ENCODE measurements around the gene KRT72.
"Not testable (repeated sequence)": the region's sequence is repeated elsewhere in the genome, so short reads cannot be mapped to it uniquely, and the experiment has no call there.

The KRT72 gene

DNA sequence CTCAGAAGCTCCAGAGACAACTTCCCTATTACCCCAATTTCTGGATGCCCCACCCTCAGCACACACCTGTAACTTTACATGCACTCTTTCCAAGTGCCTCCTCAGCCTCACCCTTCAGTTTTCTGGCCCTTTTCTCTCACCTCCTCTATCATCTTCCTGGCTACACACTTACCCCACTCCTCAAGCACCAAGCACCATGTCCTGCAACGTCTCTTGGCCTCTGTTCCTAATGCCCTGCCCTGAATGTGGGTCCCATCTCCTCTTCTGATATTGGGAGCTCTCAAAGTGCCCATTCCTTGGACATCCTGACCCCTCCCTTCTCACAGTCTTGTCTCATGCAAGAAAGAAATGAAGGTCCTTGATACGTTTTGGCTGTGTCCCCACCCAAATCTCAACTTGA is 1.2 kb downstream of the KRT72 start:
- DNase-seq = no peak
- Histone ChIP-seq H3K79me1 (ENCODE audit: low read length) (no peaks in the 10 kb centered on the region), H3K4me1 (ENCODE audit: control insufficient read depth, low read depth, low read length) (no peaks in the 10 kb centered on the region), H3K56ac (ENCODE audit: low read length) (no peak overlapping the region), H3K27ac (ENCODE audit: low read depth, low read length) (no peak overlapping the region), H2BK15ac (replicated peaks; ENCODE audit: low read depth) (no peak overlapping the region), H3K36me3 (ENCODE audit: control insufficient read depth, insufficient read depth, low read length) (no peaks in the 10 kb centered on the region), H2BK5ac (ENCODE audit: low read length) (no peak overlapping the region), H3K4me2 (ENCODE audit: low read length) (no peak overlapping the region), H2AK5ac (ENCODE audit: low read length) (no peak overlapping the region), H3K4me3 (ENCODE audit: low read length) (no peak overlapping the region), H3K4ac (ENCODE audit: low read depth, low read length) (no peak overlapping the region), H4K5ac (ENCODE audit: low read length) (no peak overlapping the region), H3K79me2 (ENCODE audit: control insufficient read depth, insufficient read depth, low read length) (no peaks in the 10 kb centered on the region), H3K27me3 (ENCODE audit: insufficient read depth, low read length, poor library complexity) (no peaks in the 10 kb centered on the region), H3K18ac (ENCODE audit: low read length) (no peak overlapping the region), H3K9ac (ENCODE audit: low read length) (no peak overlapping the region), H2BK120ac (ENCODE audit: low read depth, low read length) (no peak overlapping the region), H3K23ac (ENCODE audit: low read length) (no peak overlapping the region), H4K8ac (ENCODE audit: low read depth, low read length) (no peak overlapping the region)
- WGBS (ENCODE audit: extremely low coverage, insufficient coverage, low lambda C conversion rate) = no CpG with 5 or more reads among the region's 2 CpGs

DNA sequence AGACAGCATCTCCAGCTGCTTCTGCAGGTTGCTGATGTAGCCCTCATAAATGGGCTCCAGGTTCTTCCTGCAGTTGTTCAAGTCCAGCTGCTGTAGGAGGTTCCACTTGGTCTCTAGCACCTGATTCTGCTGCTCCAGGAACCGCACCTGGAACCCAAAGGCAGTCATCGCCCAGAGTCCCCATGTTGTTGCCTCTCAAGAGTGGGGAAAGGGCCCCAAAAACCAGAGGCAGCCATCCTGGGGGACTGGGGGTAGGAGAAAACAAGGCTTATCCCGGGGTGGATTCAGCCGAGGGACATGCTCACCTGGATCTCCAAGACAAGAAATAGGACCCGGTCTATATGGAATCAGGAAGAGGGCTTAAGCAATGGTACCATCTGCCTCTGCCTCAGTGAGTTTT is 2.3 kb downstream of the KRT72 start:
- no peak overlapping the region for H3K27ac ChIP-seq (ENCODE audit: low read depth, low read length)
- H3K4me1 ChIP-seq (ENCODE audit: control insufficient read depth, low read depth, low read length) = no peaks in the 10 kb centered on the region
- no peaks in the 10 kb centered on the region for H3K27me3 ChIP-seq (ENCODE audit: insufficient read depth, low read length, poor library complexity)
- H3K4me3 ChIP-seq (ENCODE audit: low read length) = no peak overlapping the region
- no CpG with 5 or more reads among the region's 5 CpGs for WGBS (ENCODE audit: extremely low coverage, insufficient coverage, low lambda C conversion rate)
- H3K36me3 ChIP-seq (ENCODE audit: control insufficient read depth, insufficient read depth, low read length) = no peaks in the 10 kb centered on the region
- no peak overlapping the region for H3K4ac ChIP-seq (ENCODE audit: low read depth, low read length)
- no peak overlapping the region for H3K18ac ChIP-seq (ENCODE audit: low read length)
- no peak overlapping the region for H2AK5ac ChIP-seq (ENCODE audit: low read length)
- no peak overlapping the region for H3K56ac ChIP-seq (ENCODE audit: low read length)
- no peak overlapping the region for H4K8ac ChIP-seq (ENCODE audit: low read depth, low read length)
- no peak overlapping the region for H2BK120ac ChIP-seq (ENCODE audit: low read depth, low read length)
- no peak overlapping the region for H4K5ac ChIP-seq (ENCODE audit: low read length)
- no peak overlapping the region for H2BK5ac ChIP-seq (ENCODE audit: low read length)
- no peaks in the 10 kb centered on the region for H3K79me1 ChIP-seq (ENCODE audit: low read length)
- no peak overlapping the region for H3K4me2 ChIP-seq (ENCODE audit: low read length)
- H3K79me2 ChIP-seq (ENCODE audit: control insufficient read depth, insufficient read depth, low read length) = no peaks in the 10 kb centered on the region
- DNase-seq = no peak
- no peak overlapping the region for H3K9ac ChIP-seq (ENCODE audit: low read length)
- H2BK15ac ChIP-seq (replicated peaks; ENCODE audit: low read depth) = no peak overlapping the region
- H3K23ac ChIP-seq (ENCODE audit: low read length) = no peak overlapping the region

DNA sequence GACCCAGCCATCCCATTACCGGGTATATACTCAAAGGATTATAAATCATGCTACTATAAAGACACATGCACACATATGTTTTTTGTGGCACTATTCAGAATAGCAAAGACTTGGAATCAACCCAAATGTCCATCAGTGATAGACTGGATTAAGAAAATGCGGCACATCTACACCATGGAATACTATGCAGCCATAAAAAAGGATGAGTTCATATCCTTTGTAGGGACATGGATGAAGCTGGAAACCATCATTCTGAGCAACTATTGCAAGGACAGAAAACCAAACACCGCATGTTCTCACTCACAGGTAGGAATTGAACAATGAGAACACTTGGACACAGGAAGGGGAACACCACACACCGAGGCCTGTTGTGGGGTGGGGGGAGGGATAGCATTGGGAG is 7.0 kb downstream of the KRT72 start:
- H3K79me2 ChIP-seq (ENCODE audit: control insufficient read depth, insufficient read depth, low read length); H2BK120ac ChIP-seq (ENCODE audit: low read depth, low read length); DNase-seq; H4K8ac ChIP-seq (ENCODE audit: low read depth, low read length); H3K18ac ChIP-seq (ENCODE audit: low read length); H3K79me1 ChIP-seq (ENCODE audit: low read length); H3K4me1 ChIP-seq (ENCODE audit: control insufficient read depth, low read depth, low read length); H3K27ac ChIP-seq (ENCODE audit: low read depth, low read length); H2BK15ac ChIP-seq (replicated peaks; ENCODE audit: low read depth); H3K4me2 ChIP-seq (ENCODE audit: low read length); H3K23ac ChIP-seq (ENCODE audit: low read length); H3K56ac ChIP-seq (ENCODE audit: low read length); H3K9ac ChIP-seq (ENCODE audit: low read length); H4K5ac ChIP-seq (ENCODE audit: low read length); H3K4me3 ChIP-seq (ENCODE audit: low read length); H2AK5ac ChIP-seq (ENCODE audit: low read length); H3K36me3 ChIP-seq (ENCODE audit: control insufficient read depth, insufficient read depth, low read length); H3K4ac ChIP-seq (ENCODE audit: low read depth, low read length); H3K27me3 ChIP-seq (ENCODE audit: insufficient read depth, low read length, poor library complexity); H2BK5ac ChIP-seq (ENCODE audit: low read length): not testable (repeated sequence)
- WGBS (ENCODE audit: extremely low coverage, insufficient coverage, low lambda C conversion rate) = no CpG with 5 or more reads among the region's 4 CpGs

DNA sequence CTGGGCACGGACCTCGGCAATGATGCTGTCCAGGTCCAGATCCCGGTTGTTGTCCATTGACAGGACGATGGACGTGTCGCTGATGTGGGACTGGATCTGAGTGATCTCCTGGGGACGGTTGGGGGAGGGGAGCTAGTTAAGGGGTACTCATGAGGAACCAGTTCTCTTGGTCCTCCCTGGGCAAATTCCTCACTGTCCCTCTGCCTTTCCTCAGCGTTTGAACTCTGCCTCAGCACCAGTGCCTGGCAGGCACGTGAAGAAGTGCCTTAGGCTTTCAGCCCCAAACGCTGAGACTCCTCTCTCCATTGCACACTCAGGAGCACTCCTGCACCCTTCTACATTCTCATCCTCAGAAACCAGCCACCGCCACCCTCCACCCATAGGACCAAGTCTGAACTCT is 9.7 kb downstream of the KRT72 start:
- H2BK5ac ChIP-seq (ENCODE audit: low read length) = no peak overlapping the region
- H3K4me2 ChIP-seq (ENCODE audit: low read length) = no peak overlapping the region
- no CpG with 5 or more reads among the region's 11 CpGs for WGBS (ENCODE audit: extremely low coverage, insufficient coverage, low lambda C conversion rate)
- no peak for DNase-seq
- no peak overlapping the region for H3K18ac ChIP-seq (ENCODE audit: low read length)
- no peak overlapping the region for H2BK120ac ChIP-seq (ENCODE audit: low read depth, low read length)
- H3K4me1 ChIP-seq (ENCODE audit: control insufficient read depth, low read depth, low read length) = no peaks in the 10 kb centered on the region
- no peaks in the 10 kb centered on the region for H3K27me3 ChIP-seq (ENCODE audit: insufficient read depth, low read length, poor library complexity)
- H3K79me1 ChIP-seq (ENCODE audit: low read length) = no peaks in the 10 kb centered on the region
- H3K36me3 ChIP-seq (ENCODE audit: control insufficient read depth, insufficient read depth, low read length) = no peaks in the 10 kb centered on the region
- no peak overlapping the region for H3K9ac ChIP-seq (ENCODE audit: low read length)
- no peak overlapping the region for H3K56ac ChIP-seq (ENCODE audit: low read length)
- H3K79me2 ChIP-seq (ENCODE audit: control insufficient read depth, insufficient read depth, low read length) = no peaks in the 10 kb centered on the region
- H3K23ac ChIP-seq (ENCODE audit: low read length) = no peak overlapping the region
- no peak overlapping the region for H3K27ac ChIP-seq (ENCODE audit: low read depth, low read length)
- H3K4me3 ChIP-seq (ENCODE audit: low read length) = no peak overlapping the region
- no peak overlapping the region for H2AK5ac ChIP-seq (ENCODE audit: low read length)
- H4K8ac ChIP-seq (ENCODE audit: low read depth, low read length) = no peak overlapping the region
- H2BK15ac ChIP-seq (replicated peaks; ENCODE audit: low read depth) = no peak overlapping the region
- no peak overlapping the region for H4K5ac ChIP-seq (ENCODE audit: low read length)
- H3K4ac ChIP-seq (ENCODE audit: low read depth, low read length) = no peak overlapping the region

DNA sequence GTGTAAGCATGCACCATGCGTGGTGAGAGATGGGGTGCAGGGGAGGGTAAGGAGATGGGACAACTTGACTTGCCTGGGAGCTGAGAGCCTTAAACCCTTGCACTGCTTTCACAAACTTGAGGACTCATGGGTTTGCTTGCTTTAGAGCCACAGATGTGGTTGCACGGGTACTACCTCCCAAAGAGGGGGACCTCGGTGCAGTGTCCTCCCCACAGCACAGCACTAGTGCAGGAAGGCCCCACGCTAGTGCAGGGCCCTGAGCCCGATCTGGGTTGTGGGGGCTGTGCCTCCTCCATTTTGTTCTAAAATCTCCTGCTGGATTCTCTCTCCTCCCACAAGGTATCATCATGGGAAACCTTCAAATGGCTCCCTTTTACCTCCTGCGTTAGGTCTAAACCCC is 11.2 kb downstream of the KRT72 start:
- Histone ChIP-seq H4K5ac (ENCODE audit: low read length) (no peak overlapping the region), H3K27me3 (ENCODE audit: insufficient read depth, low read length, poor library complexity) (no peaks in the 10 kb centered on the region), H4K8ac (ENCODE audit: low read depth, low read length) (no peak overlapping the region), H2AK5ac (ENCODE audit: low read length) (no peak overlapping the region), H3K4me3 (ENCODE audit: low read length) (no peak overlapping the region), H3K4me1 (ENCODE audit: control insufficient read depth, low read depth, low read length) (no peaks in the 10 kb centered on the region), H2BK15ac (replicated peaks; ENCODE audit: low read depth) (no peak overlapping the region), H3K23ac (ENCODE audit: low read length) (no peak overlapping the region), H3K4me2 (ENCODE audit: low read length) (no peak overlapping the region), H2BK5ac (ENCODE audit: low read length) (no peak overlapping the region), H3K79me1 (ENCODE audit: low read length) (no peaks in the 10 kb centered on the region), H3K36me3 (ENCODE audit: control insufficient read depth, insufficient read depth, low read length) (no peaks in the 10 kb centered on the region), H3K4ac (ENCODE audit: low read depth, low read length) (no peak overlapping the region), H3K27ac (ENCODE audit: low read depth, low read length) (no peak overlapping the region), H3K79me2 (ENCODE audit: control insufficient read depth, insufficient read depth, low read length) (no peaks in the 10 kb centered on the region), H2BK120ac (ENCODE audit: low read depth, low read length) (no peak overlapping the region), H3K9ac (ENCODE audit: low read length) (no peak overlapping the region), H3K18ac (ENCODE audit: low read length) (no peak overlapping the region), H3K56ac (ENCODE audit: low read length) (no peak overlapping the region)
- DNase-seq = no peak
- no CpG with 5 or more reads among the region's 6 CpGs for WGBS (ENCODE audit: extremely low coverage, insufficient coverage, low lambda C conversion rate)

DNA sequence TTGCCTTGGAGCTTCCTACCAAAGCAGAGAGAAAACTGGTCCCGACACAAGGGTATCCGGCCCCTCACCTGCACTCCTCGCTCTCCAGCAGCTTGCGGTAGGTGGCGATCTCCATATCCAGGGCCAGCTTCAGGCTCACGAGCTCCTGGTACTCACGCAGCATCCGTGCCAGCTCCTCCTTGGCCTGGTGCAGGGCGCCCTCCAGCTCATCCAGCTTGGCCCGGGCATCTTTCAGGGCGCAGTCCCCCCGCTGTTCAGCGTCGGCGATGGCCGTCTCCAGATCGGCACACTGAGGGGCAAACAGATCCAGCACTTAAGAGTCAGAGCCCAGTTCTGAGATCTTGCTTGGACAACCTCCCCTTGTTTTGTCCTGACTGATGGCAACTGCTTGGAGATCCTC is 13.7 kb downstream of the KRT72 start:
- Histone ChIP-seq H2AK5ac (ENCODE audit: low read length) (no peak overlapping the region), H3K27me3 (ENCODE audit: insufficient read depth, low read length, poor library complexity) (no peaks in the 10 kb centered on the region), H3K27ac (ENCODE audit: low read depth, low read length) (no peak overlapping the region), H4K5ac (ENCODE audit: low read length) (no peak overlapping the region), H3K4me1 (ENCODE audit: control insufficient read depth, low read depth, low read length) (no peaks in the 10 kb centered on the region), H4K8ac (ENCODE audit: low read depth, low read length) (no peak overlapping the region), H3K79me2 (ENCODE audit: control insufficient read depth, insufficient read depth, low read length) (no peaks in the 10 kb centered on the region), H3K23ac (ENCODE audit: low read length) (no peak overlapping the region), H3K79me1 (ENCODE audit: low read length) (no peaks in the 10 kb centered on the region), H3K4ac (ENCODE audit: low read depth, low read length) (no peak overlapping the region), H2BK15ac (replicated peaks; ENCODE audit: low read depth) (no peak overlapping the region), H3K36me3 (ENCODE audit: control insufficient read depth, insufficient read depth, low read length) (no peaks in the 10 kb centered on the region), H2BK120ac (ENCODE audit: low read depth, low read length) (no peak overlapping the region), H3K4me2 (ENCODE audit: low read length) (no peak overlapping the region), H3K18ac (ENCODE audit: low read length) (no peak overlapping the region), H2BK5ac (ENCODE audit: low read length) (no peak overlapping the region), H3K56ac (ENCODE audit: low read length) (no peak overlapping the region), H3K4me3 (ENCODE audit: low read length) (no peak overlapping the region), H3K9ac (ENCODE audit: low read length) (no peak overlapping the region)
- peak; percentile 27 for DNase-seq
- WGBS (ENCODE audit: extremely low coverage, insufficient coverage, low lambda C conversion rate) = no CpG with 5 or more reads among the region's 17 CpGs

Data from mesendoderm (in vitro differentiated cells).